ENCODE results near the gene MAVS.
A peak's percentile ranks its signal among the peaks of the same experiment; 100 is the strongest.

The MAVS gene

GRCh38 chr20:3815703-3816315, 30.8 kb upstream of the MAVS start:
- H3K36me3 ChIP-seq (replicated peaks; ENCODE audit: low read depth, low read length), result no peaks in the 10 kb centered on the region
- peaks cover 9% of the 10 kb centered on the region; the same call in 1 of the 2 replicates for H3K27me3 ChIP-seq (ENCODE audit: low read depth, low read length)
- TF ChIP-seq EZH2phosphoT487 (IDR thresholded peaks at IDR 0.05; ENCODE audit: low read depth) (no peak), CTCF (IDR thresholded peaks at IDR 0.05; ENCODE audit: low read depth, low read length) (no peak)
- H3K9me3 ChIP-seq (ENCODE audit: insufficient read depth, low read length), result no peaks in the 10 kb centered on the region
- H3K9ac ChIP-seq (ENCODE audit: low read length), result no peak overlapping the region
- H3K4me2 ChIP-seq (ENCODE audit: low read length), result no peak overlapping the region
- no peak overlapping the region for H3K27ac ChIP-seq (ENCODE audit: low read length)
- H3K4me3 ChIP-seq (ENCODE audit: low read length), result no peak overlapping the region
- H2AFZ ChIP-seq (ENCODE audit: low read depth, low read length), result no peak overlapping the region
- no peaks in the 10 kb centered on the region for H4K20me1 ChIP-seq (ENCODE audit: insufficient read depth, low read length)
- peaks cover 10% of the 10 kb centered on the region for H3K4me1 ChIP-seq (ENCODE audit: low read length)
- no peaks in the 10 kb centered on the region for H3K79me2 ChIP-seq (ENCODE audit: low read length)

DNA sequence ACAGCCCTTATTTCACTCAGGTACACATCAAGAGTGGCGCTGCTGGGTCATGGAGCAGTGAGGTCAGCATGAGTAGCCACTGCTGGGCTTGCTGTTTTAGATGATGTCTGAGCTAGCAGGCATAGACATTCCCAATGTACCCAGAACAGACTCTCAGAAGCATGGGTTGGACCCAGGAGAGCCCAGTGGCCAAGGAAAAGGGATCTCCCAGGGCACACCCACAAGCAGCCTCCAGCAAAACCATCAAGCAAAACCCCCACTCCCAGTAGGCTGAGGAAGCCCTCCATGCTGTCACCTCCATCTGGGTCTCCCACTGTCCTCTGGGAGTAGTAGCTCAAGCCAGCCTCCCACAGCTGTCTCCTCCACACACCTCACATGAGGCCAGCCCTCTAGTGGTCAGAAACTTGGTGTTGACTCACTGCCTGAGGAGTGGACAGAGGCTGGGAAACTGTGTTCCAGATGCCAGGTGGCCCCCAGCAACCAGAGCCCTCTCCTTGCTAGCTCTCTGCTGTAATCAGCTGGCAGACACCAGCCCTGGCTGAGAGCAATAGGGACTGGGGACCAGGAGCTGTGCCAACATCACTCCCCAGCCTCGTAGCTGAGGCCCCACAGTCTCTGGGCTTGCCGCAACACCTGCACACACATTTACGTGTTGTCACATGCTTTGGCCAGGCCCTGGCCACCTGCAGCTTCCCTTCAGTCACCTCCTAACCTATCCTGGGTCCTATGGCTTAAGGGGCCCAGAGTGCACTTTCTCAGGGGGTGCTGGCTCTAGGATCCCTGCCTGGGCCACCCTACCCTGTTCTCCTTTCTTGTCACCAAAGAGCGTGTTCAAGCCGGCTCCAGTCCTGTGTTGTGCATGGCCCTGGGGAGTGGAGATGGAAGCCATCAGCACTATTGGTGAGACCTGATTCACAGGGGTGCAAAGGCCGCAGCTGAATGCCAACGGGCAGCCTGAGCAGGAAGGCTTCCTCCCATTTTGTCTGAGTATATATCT, 28.2 kb upstream of the MAVS start:
- no peak overlapping the region for H3K9ac ChIP-seq (ENCODE audit: low read length)
- peak; percentile 41 for TF ChIP-seq CTCF (IDR thresholded peaks at IDR 0.05; ENCODE audit: low read depth, low read length)
- no peak for TF ChIP-seq EZH2phosphoT487 (IDR thresholded peaks at IDR 0.05; ENCODE audit: low read depth)
- no peak overlapping the region for H3K4me2 ChIP-seq (ENCODE audit: low read length)
- peaks cover 7% of the 10 kb centered on the region for H3K79me2 ChIP-seq (ENCODE audit: low read length)
- H3K4me1 ChIP-seq (ENCODE audit: low read length), result peaks cover 11% of the 10 kb centered on the region
- H3K36me3 ChIP-seq (replicated peaks; ENCODE audit: low read depth, low read length), result peaks cover 5% of the 10 kb centered on the region
- no peaks in the 10 kb centered on the region for H3K9me3 ChIP-seq (ENCODE audit: insufficient read depth, low read length)
- no peak overlapping the region for H2AFZ ChIP-seq (ENCODE audit: low read depth, low read length)
- no peak overlapping the region for H3K27ac ChIP-seq (ENCODE audit: low read length)
- H3K4me3 ChIP-seq (ENCODE audit: low read length), result no peak overlapping the region
- H4K20me1 ChIP-seq (ENCODE audit: insufficient read depth, low read length), result no peaks in the 10 kb centered on the region
- H3K27me3 ChIP-seq (ENCODE audit: low read depth, low read length), result peaks cover 9% of the 10 kb centered on the region; the same call in 1 of the 2 replicates

- peak overlapping the region; percentile 75 for H3K4me2 ChIP-seq (ENCODE audit: low read length)
- H4K20me1 ChIP-seq (ENCODE audit: insufficient read depth, low read length), result no peaks in the 10 kb centered on the region
- peaks cover 9% of the 10 kb centered on the region; the same call in 1 of the 2 replicates for H3K27me3 ChIP-seq (ENCODE audit: low read depth, low read length)
- TF ChIP-seq EZH2phosphoT487 (IDR thresholded peaks at IDR 0.05; ENCODE audit: low read depth) (no peak), CTCF (IDR thresholded peaks at IDR 0.05; ENCODE audit: low read depth, low read length) (no peak)
- H3K27ac ChIP-seq (ENCODE audit: low read length), result peak overlapping the region; percentile 85
- H3K36me3 ChIP-seq (replicated peaks; ENCODE audit: low read depth, low read length), result peaks cover 12% of the 10 kb centered on the region
- peaks cover 7% of the 10 kb centered on the region for H3K79me2 ChIP-seq (ENCODE audit: low read length)
- peak overlapping the region; percentile 82 for H3K4me3 ChIP-seq (ENCODE audit: low read length)
- H2AFZ ChIP-seq (ENCODE audit: low read depth, low read length), result peak overlapping the region; percentile 94
- H3K9ac ChIP-seq (ENCODE audit: low read length), result peak overlapping the region; percentile 86
- no peaks in the 10 kb centered on the region for H3K9me3 ChIP-seq (ENCODE audit: insufficient read depth, low read length)
- H3K4me1 ChIP-seq (ENCODE audit: low read length), result peaks cover 11% of the 10 kb centered on the region
Measured at GRCh38 chr20:3819411-3820047, 27.1 kb upstream of the MAVS start.

Measured in OCI-LY3 (cell line).